ENCODE measurements around the gene ELOVL5.

DNA sequence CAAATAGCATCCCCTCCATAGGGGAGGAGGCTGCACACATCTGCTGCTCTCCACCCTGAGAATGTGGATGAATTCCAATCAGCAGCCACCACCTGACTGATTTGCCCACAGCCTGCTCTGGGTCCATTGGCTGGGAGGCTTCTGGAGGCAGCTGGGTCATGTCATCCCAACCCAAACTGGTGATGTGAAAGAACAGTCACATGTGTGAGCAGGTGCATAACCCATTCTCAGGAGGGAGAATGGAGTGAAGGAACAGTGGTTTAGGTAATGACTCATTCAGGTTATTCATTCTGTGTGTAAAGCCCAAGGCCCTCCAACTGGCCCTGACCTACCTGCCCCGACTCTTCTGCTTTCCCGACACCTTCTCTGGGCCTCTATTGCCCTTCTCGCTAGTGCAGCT, 109.2 kb downstream of the ELOVL5 start:
- TF ChIP-seq, protein P1, sequence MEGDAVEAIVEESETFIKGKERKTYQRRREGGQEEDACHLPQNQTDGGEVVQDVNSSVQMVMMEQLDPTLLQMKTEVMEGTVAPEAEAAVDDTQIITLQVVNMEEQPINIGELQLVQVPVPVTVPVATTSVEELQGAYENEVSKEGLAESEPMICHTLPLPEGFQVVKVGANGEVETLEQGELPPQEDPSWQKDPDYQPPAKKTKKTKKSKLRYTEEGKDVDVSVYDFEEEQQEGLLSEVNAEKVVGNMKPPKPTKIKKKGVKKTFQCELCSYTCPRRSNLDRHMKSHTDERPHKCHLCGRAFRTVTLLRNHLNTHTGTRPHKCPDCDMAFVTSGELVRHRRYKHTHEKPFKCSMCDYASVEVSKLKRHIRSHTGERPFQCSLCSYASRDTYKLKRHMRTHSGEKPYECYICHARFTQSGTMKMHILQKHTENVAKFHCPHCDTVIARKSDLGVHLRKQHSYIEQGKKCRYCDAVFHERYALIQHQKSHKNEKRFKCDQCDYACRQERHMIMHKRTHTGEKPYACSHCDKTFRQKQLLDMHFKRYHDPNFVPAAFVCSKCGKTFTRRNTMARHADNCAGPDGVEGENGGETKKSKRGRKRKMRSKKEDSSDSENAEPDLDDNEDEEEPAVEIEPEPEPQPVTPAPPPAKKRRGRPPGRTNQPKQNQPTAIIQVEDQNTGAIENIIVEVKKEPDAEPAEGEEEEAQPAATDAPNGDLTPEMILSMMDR (IDR thresholded peaks at IDR 0.05; ENCODE audit: poor library complexity, severe bottlenecking) = no peak
- TF ChIP-seq TAF1 (IDR thresholded peaks at IDR 0.05; ENCODE audit: low read depth) (no peak), POLR2AphosphoS5 (IDR thresholded peaks at IDR 0.05) (no peak), EZH2 (IDR thresholded peaks at IDR 0.05; ENCODE audit: borderline replicate concordance, insufficient read depth, low read length, poor library complexity, severe bottlenecking) (no peak), SMC3 (conservative IDR thresholded peaks at IDR 0.05; ENCODE audit: poor library complexity) (no peak)
- TF ChIP-seq, protein P2, sequence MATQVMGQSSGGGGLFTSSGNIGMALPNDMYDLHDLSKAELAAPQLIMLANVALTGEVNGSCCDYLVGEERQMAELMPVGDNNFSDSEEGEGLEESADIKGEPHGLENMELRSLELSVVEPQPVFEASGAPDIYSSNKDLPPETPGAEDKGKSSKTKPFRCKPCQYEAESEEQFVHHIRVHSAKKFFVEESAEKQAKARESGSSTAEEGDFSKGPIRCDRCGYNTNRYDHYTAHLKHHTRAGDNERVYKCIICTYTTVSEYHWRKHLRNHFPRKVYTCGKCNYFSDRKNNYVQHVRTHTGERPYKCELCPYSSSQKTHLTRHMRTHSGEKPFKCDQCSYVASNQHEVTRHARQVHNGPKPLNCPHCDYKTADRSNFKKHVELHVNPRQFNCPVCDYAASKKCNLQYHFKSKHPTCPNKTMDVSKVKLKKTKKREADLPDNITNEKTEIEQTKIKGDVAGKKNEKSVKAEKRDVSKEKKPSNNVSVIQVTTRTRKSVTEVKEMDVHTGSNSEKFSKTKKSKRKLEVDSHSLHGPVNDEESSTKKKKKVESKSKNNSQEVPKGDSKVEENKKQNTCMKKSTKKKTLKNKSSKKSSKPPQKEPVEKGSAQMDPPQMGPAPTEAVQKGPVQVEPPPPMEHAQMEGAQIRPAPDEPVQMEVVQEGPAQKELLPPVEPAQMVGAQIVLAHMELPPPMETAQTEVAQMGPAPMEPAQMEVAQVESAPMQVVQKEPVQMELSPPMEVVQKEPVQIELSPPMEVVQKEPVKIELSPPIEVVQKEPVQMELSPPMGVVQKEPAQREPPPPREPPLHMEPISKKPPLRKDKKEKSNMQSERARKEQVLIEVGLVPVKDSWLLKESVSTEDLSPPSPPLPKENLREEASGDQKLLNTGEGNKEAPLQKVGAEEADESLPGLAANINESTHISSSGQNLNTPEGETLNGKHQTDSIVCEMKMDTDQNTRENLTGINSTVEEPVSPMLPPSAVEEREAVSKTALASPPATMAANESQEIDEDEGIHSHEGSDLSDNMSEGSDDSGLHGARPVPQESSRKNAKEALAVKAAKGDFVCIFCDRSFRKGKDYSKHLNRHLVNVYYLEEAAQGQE (IDR thresholded peaks at IDR 0.05; ENCODE audit: borderline replicate concordance) = no peak

Measured in neural cell (in vitro differentiated cells).